NCI-H1417 (cell line): ENCODE data around the gene ZNF324B.
"Not testable (repeated sequence)": the region's sequence is repeated elsewhere in the genome, so short reads cannot be mapped to it uniquely, and the experiment has no call there.

Experiments
- DNase-seq, 3 experiments: peaks; one replicate each; lab custom pipeline; 2025; lab: John Stamatoyannopoulos, UW

Gene ZNF324B

GRCh38 chr19:58480481-58480830 lies 29.0 kb downstream of the ZNF324B start:
- no peak for DNase-seq

- DNase-seq = no peak
These were observed 29.4 kb downstream of the ZNF324B start for GRCh38 chr19:58480831-58481230.

- no peak for DNase-seq
These were observed 30.9 kb downstream of the ZNF324B start for GRCh38 chr19:58482372-58482771.

GRCh38 chr19:58483776-58484175 lies 32.4 kb downstream of the ZNF324B start:
- DNase-seq = no peak

- DNase-seq = not testable (repeated sequence)
These were observed 32.9 kb downstream of the ZNF324B start for GRCh38 chr19:58484349-58484748.

- no peak for DNase-seq
These were observed 40.0 kb downstream of the ZNF324B start for GRCh38 chr19:58491393-58491792.

- no peak for DNase-seq
These were observed 40.8 kb downstream of the ZNF324B start for GRCh38 chr19:58492265-58492664.

GRCh38 chr19:58497634-58498170 lies 46.3 kb downstream of the ZNF324B start:
- DNase-seq = no peak

GRCh38 chr19:58498316-58499020 lies 47.0 kb downstream of the ZNF324B start:
- no peak for DNase-seq

GRCh38 chr19:58499021-58499927 lies 47.9 kb downstream of the ZNF324B start:
- DNase-seq = peak; percentile 97 to 100 (median 99)

- DNase-seq = no peak
These were observed 48.8 kb downstream of the ZNF324B start for GRCh38 chr19:58500242-58500641.
